GM18526 (cell line): ENCODE data around the gene SETD5.

Source experiments
- POLR2A ChIP-seq: IDR thresholded peaks from 3 replicates; pipeline ENCODE4 v1.6.1; 2011; ENCODE audit not compliant: insufficient read length; ENCODE audit errors: extremely low read depth

Gene SETD5

DNA sequence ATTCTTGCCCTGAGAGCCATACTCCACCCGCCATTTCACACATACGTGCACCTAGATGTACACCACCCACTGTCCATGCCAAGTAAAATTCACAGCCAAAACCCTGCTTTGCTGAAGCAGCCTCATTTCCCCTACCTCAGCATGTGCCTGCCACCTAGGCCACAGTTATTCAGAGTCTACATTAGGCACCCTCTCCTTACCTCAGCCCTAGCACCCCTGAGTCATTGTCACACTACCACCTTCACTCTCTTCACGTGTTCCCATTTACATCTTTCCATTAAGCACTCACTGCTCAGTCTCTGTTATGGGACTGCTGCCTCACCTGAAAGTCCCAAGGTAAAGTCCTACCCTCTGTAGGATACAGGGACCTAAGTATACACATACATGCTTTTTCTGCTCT, 70.0 kb downstream of the SETD5 start:
- TF ChIP-seq POLR2A: no peak

DNA sequence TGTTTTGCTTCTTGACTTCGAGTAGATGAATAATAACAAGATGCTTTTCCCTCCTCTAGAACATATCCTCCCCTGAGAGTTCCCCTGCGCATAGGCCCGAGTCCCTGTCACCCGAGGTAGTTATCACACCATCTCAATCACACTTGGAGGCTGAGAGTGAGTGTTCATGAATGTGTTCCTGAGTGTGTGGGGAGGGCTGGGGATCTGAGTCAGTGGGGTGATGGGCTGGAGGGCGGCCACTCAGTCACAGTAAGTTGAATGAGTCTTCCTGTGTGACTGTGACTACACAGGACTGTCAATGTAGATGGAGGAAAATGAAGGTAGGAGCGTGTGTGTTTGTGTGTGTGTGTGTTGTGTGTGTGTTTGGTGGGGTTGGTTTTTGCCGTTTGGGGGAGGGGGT, 71.0 kb downstream of the SETD5 start:
- TF ChIP-seq POLR2A: no peak

DNA sequence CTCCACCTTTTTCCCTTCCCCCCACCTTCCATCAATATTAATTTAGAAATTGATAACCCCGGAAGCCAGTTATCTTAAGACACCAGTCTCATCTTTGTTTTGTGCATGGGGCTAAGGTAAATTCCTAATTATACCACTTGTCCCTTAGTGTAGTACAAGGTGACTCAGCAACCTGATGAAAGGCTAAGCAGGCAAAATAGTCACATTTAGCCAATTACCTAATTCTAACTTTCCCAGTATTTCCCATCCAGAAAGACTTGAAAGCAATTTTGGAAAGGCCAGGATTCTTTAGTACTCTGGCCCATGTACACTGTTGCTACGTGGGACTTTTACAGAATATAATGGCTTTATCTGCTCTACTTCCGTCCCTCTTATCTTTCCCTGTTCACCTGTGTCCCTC, 72.6 kb downstream of the SETD5 start:
- TF ChIP-seq POLR2A: no peak

DNA sequence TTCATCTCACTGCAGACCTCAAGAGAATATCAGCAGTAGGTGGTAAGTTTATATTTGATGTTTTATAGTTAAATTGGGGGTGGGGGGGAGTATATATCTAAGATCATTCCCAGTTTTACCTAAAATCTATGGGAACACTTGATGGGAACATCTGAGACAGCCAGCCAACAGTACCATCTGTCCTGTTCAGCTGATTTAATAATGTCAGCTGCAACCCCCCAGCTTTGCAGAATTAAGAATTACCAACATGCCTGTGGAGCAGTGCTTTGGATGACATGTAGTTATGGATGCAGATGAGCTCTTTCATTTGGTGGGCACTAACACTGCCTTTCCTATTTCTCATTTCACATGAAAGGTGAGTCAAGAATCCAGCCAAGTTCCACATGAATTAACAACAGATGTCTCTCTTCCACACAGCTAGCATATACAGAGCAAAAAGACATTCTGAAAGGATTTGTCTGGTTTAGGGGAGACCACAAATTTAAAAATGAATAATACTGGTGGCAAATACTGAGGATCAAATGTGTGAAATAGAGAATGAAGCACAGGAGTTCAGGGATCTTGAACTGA, 76.2 kb downstream of the SETD5 start:
- no peak for TF ChIP-seq POLR2A

DNA sequence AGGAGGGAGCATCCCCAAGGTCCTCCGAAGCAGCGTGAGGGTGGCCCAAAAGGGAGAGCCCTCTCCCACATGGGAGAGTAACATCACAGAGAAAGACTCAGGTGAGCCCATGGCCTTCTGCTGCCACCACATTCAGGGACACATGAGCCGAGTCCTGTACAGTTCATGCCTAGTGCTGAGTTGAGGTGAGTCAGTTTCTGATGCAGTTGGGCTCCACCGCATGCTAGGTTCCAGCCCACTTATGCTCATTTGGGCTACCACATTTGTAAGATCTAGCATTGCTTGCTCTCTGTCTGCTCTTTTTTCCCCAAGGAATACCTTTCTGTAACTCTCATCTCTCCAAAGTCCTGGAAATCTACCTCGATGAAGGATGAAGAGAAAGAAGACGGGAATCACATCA, 77.1 kb downstream of the SETD5 start:
- no peak for TF ChIP-seq POLR2A

DNA sequence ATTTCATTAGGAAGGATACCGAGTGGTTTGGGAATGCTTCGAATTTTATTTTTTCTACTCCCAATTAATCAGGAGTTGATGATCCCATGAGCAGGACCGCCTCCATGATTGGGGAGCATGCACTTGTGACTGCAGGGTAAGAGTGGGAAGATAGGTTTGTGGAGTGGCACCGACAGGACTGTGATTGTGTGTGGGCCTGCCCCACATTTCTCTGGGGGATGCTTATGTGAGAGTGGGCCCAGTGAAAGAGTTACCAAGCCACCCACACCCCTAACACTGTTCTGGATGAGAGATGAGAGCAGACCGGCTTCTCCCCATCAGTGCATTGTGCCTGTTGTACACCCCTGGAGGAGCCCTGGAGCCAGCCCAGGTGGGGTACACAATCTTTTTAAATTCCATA, 79.5 kb downstream of the SETD5 start:
- TF ChIP-seq POLR2A: no peak

DNA sequence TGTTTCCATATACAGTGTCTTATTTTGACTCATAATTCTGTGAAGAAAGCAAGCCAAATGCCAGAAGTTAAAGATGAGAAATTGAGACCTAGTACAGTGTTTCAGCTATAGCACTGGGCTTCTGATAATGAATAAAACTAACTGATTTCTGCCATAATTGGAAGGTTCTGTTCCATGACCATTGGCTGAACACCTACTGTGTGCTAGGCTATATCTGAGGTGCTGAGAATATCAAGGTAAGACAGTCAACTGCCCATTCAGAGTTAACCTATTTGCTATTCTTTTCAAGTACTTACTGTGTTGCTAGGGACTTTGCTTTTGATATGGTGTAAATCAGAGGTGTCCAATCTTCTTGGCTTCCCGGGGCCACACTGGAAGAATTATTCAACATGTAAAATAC, 82.8 kb downstream of the SETD5 start:
- no peak for TF ChIP-seq POLR2A

DNA sequence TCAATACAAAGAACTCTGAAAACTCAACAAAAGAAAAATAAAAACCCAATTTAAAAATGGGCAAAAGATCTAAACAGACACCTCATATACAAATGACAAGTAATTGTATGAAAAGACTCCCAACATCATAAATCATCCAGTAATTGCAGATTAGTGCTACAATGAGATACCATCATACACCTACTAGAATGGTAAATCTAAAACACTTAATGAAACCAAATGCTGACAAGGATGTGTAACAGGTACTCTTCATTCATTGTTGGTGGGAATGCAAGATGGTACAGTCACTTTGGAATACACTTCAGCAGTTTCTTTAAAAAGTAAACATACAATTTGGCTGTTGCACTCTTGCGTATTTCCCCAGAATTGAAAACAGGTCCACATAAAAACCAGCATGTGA, 87.8 kb downstream of the SETD5 start:
- no peak for TF ChIP-seq POLR2A

DNA sequence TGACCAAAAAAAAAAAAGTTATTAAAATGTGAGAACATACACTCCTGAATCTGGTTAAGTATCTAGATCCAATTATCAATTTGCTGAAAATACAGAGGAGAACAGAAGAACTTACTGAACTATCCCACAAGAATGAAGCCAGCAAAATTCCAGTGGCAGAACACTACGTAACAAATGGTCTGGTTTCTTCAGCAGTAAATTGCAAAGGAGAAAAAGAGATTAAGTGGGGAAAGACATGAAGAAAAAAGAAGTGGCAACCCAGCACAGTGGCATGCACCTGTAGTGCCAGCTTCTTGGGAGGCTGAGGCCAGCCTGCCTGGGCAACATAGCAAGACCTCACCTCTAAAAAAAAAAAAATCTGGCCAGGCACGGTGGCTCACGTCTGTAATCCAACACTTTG, 94.1 kb downstream of the SETD5 start:
- TF ChIP-seq POLR2A: no peak

DNA sequence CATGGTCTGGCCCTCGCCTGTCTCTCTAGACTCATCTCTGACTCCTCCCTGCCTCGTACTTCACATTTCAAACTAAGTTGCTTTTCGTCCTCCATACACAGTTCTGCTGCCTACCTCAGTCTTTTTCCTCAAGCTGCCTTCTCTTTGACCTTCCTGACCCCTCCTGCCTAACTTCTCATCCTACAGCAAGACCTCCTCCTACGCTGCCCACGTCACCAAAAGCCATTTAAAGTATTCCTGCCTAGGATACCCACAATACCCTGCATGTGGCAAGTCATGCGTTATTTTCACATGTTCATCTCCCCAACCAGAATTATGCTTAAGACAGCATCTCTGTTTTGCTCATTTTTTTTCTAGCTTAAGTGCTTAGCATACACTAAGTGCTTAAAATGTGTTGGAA, 99.5 kb downstream of the SETD5 start:
- no peak for TF ChIP-seq POLR2A

DNA sequence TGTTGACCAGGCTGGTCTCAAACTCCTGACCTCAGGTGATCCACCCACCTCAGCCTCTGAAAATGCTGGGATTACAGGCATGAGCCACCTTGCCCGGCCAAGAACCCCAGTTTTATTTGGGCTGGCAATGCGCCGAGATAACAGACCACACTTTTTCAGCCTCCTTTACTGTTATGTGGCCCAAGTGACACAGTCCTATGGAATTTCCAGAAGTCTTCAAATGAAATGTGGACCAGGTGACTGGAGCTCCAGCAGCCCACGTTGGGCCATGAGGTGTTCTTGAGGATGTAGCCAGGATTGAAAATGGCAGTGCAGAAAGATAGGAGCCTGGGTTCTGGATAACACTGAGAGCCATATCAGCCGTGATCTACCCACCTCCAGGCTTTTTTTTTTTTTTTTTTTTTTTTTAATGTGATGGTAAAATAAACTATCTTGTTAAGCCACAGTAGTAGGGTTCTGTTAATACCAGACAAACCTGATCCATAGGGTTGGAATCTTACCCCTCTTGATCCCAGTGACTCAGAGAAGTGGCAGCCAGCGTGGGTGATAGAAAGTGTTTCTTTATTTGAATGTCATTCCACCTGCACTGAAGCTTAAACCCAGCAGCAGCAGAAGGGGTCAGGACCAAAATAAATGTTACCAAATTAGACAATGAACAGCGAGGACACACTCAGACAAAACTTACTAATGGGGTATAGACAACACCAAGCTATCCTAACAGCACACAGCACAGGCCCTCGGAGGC, 100.6 kb downstream of the SETD5 start:
- TF ChIP-seq POLR2A: no peak

DNA sequence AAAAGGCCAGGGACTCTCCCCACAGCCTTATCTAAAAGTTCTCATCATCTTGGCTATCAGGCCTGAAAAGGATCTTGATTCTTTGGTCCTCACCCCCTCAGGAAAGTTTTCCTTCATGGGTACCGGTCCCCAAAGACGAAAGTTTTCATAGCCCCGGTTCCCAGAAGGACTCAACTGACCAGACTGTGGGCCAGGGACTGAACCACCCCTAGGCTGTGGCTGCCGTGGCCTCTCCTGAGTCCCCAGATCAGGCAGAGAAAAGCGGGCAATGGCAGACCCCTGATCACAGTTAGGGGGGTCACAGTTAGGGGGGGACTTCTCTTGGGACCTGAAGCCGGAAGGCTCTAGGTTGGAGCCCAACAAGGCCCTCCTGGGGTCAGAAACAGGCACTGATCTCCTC, 101.4 kb downstream of the SETD5 start:
- TF ChIP-seq POLR2A: no peak

DNA sequence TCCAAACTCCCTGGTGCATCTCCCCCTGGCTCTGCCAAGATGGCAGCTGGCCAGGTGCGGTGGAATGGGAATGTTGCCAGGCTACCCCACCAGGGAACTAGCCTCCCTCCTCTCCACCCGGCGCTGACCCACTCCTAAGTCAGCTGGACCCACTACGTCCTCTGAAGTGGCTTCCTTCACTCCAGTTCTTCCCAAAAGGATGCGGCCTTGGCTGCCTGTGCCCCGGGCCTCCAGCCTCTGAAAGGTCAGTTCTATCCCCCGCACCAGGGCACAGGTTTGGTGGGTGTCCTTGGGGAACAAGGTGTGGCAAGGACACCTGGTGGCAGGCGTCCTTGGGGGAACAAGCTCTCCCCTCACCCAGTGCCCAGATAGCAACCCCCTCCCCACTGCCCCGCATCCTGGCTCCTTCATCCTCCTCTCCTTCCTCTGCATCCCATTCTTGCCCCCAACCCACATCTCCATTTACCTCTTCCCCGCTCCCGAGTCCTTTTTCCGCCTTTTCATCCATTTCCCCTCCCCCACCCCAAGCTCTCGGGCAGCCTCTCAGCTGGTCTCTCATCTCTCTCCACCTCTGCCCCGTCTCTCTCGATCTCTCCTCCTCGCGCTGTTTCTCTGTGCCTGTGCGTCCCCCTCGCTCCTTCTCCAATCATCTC, 102.2 kb downstream of the SETD5 start:
- no peak for TF ChIP-seq POLR2A

DNA sequence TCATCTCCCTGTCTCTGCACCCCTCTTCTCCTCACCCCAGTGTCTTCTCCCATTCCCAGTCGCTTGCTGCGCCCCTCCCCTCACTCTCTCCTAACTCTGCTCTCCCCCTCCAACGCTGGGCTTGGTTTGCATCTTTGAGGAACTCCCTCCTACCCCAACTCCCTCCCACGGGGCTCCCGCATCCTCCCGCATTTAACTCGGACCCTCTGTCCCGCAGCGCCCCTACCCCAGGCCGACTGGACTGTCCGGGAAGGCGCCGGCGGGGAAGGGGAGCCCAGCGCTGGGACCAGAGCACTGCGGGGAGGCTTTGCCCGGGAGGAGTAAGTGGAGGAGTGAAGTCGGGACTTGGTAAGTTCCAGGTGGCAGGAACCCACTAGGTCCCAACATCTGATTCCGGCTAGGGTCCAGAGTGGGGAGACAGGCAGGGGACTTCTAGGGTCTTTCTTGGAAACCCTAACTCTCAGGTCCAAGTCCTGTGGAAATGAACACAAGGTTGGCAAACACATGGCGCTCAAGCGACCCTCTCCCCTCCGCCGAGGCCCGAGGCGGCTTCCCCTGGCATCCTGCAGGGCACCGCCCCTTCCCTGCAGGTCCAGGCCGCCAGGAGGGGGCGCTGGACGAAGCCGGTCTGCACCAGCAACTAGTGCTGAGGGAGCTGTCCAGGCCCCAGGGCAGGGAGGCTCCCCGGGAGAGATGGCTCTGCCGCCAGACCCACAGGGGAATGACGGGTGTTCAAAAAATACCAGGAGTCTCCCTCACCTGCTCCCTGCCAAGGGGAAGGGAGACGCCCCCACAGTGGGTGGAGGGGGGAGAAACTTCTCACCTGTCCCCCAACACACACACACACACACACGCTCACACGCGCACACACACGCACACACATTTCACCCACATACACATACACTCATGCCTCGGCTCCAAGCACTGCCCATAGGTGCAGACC, 103.0 kb downstream of the SETD5 start:
- TF ChIP-seq POLR2A: no peak

DNA sequence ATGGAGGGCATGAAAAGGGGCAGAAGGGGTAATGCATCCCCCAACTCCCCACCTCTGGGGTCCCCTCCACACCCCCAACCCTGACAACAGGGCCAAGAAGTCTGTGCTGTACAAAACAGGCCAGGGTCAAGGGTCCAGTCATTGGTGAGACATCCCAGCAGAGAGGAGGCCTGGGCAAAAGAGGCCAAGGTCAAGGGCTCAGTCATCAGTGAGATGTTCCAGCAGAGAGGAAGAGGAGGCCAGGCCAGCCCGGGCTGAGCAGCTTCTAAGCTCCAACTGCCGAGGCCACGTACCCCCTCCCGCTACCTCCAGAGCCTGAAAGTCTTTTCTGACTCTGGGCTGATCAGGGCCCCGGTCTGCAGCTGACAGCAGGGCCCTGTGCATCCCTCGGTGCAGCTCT, 103.8 kb downstream of the SETD5 start:
- TF ChIP-seq POLR2A: no peak
